CD4-positive, alpha-beta T cell treated with Interferon gamma for 1 hour (primary cell): ENCODE data around the gene CFAP54.

Experiments used
- DNase-seq: peaks from one replicate; pipeline ENCODE4 v3.0.0-alpha.2; 2020

Gene CFAP54

GRCh38 chr12:96769400-96769799 lies 280.0 kb downstream of the CFAP54 start:
- DNase-seq, result no peak

DNA sequence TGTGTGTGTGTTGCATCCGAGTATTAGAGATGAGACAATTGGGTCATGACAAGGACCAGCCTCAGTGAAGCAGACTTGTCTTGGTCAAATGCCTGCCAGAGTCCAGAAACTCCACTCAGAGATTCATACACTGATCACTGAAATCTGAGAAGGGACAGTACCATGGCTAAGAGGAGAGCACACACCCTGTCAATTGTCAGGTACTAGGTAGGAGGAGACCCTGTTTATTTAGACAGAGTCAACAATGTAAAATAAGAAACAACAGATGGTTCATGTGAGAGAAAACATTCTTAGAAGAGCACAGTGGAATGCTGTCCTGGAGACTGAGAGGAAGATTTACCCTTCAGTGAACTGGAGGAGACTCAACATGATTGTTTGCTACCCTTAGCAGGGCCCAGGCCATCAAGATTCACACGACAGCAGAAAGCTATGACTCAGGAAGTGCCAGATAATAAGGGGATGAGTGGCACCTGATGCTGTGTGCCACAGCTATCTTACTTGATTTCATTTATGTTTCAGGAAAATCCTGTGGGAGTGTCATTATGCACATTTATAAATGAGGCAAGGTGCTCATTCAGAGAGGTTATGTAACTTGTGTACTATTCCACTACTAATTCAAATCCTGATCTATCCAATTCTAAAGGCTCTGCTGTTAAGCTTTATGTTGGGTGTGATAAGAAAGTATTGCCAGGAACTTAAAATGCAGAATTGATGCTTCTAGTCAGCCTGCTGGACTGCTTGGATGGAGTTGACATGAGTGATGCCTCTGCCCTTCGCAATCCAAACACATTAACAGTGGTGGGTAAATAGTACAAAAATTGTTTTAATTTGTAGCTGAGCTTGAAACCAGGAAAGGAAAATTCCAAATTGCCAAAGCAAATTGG lies 281.1 kb downstream of the CFAP54 start:
- DNase-seq, result no peak

- no peak for DNase-seq
Observed at GRCh38 chr12:96773031-96773430, 283.7 kb downstream of the CFAP54 start.

DNA sequence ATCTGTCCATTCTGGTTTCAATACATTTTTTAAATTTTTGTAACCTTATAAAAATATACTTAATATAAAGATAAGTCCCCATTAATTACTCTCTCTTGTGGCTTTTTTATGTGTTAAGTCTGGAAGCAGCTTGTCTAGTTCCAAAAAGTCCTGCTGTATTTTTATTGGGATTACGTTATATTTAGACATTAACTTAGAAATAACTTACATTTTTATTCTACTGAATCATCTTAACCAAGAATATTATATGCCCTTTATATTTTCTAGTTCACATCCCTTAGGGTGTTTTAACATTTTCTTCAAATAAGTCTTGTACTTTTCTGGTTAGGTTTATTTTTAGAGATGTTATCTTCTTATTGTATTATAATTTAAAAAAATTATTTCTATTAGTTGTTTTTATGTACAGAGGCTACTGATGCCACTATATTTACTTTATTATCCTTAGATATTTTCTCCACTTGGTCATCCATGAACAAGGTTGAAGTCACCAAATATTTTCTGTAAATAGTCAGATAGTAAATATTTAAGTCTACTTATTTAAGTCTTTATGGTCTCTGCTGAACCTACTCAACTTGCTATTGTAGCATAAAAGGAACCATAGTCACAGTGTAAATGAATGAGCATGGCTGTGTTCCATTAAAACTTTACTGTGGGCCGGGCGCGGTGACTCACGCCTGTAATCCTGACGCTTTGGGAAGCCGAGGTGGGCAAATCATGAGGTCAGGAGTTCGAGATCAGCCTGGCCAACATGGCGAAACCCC lies 285.3 kb downstream of the CFAP54 start:
- DNase-seq, result no peak

DNA sequence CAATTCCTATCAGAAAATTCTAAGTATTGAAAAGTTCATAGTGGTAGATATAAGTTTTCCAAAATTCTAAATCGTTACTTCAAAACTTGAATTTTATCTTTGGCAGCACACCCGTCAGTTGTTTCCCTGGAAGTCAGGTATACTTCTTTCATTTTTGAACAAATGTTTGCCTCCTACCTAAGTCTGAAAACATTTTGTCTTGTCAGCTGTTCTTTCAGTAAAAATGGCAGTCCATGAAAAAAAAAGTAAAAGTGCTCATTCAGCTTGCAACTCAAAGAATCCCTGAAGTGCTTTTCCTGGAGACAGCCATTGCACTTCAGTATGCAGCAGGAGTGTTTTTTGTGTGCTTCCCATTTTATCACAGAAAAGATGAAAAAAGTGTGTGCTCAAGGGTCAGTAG lies 287.5 kb downstream of the CFAP54 start:
- DNase-seq, result no peak

GRCh38 chr12:96780330-96780729 lies 291.0 kb downstream of the CFAP54 start:
- no peak for DNase-seq

DNA sequence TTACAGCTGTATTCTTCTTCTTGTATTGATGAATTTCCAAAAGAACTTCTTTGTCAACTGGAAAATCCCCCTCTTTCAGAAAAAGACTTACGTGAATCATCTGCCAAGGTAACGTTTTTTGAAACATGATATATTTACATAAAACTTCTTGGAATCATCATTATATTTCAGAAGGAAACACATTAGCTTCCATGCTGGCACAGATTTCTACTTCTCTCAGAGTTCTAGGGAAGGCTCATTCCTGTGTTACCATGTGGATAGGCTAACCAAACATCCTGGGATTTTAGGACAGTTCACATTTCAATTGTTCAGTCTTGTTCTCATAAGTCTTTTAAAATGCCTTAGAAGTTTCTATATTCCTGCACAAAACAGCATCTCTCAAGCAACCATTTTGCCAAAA lies 297.4 kb downstream of the CFAP54 start:
- DNase-seq, result no peak

DNA sequence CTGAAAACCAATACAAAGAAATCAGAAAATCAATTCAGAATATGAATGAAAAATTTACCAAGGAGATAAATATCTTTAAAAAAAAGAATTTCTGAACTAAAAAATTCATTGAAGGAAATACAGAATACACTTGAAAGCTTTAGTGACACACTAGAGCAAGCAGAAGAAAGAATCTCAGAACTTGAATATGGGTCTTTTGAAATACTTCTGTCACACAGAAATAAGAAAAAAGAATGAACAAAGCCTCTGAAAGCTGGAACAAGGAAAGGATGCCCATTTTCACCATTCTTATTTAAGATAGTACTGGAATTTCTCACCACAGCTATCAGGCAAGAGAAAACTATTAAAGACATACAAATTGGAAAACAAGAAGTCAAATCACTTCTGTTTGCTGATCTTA lies 314.6 kb downstream of the CFAP54 start:
- DNase-seq, result no peak

DNA sequence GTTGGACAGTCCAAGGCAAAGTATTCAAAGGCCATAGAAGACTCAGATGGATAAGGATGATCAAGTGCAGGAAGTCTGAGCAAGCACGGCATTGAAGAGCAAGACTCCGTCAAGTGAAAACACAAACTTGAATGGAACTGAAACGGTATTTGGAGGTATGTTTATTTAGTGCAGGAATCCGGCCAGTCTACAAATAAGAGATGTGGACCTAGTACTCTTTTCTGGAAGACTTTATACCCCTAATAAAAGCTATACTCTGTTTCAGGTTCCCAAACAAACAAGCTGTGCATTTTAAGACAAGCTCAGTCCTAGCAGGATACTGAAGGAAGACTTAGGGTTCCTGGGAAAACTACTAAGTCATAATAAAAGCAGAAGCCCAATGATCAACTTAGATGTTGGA lies 316.9 kb downstream of the CFAP54 start:
- no peak for DNase-seq

DNA sequence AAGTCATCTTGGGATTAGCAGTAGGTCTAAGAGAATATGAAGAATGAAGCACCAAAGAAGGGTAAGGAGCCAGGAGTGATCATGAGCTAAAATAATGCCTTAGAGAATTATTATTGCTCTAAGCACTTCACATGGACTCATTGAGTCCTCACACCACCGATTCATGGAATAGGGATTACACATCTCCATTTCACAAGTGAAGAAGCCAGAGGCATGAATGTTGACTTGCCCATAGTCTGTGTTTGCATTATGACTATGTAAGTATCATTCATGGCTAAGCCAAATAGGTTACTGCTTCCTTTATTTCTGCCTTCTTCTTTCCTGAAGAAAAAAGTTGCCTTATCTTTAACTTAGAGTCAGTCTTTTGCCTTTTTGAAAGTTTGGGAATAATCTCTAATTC lies 318.4 kb downstream of the CFAP54 start:
- DNase-seq, result no peak

DNA sequence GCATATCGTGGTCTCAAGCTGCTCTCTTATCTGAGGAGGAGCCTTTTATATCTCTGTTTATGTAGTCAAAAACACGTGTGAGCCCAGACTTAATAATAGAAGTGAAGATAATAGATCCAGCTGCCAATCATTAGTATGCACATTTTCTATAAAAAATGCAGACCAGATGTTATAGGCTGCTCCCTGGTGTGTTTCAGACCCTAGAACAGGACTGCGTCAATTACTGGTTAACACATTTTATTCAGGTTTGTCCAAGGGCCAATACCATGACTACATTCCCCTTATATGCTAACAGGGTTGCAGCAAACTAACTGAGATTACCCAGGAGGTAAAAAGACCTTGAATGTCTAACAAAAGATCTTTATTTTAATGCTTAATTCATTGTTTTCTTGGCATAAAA lies 319.2 kb downstream of the CFAP54 start:
- no peak for DNase-seq

DNA sequence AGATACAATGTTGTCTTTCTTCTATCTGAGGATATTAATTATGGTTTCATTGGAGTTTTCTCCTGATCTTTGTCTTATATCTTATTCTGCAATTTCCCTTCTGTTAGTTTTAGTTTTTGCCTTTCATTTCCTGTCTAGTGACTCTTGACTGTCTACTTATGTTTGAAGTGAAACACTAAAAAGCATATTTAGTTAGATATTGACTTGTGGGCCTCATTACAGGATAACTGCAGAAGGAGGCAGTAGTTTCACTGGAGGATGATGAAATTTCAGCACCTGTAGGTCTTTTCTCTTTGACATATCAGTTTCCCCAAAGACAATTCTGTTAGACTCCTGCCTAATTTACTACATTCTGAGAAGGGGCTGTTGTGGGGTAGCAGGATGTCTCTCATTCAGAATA lies 320.1 kb downstream of the CFAP54 start:
- DNase-seq, result no peak

- no peak for DNase-seq
Observed at GRCh38 chr12:96810057-96810456, 320.7 kb downstream of the CFAP54 start.

DNA sequence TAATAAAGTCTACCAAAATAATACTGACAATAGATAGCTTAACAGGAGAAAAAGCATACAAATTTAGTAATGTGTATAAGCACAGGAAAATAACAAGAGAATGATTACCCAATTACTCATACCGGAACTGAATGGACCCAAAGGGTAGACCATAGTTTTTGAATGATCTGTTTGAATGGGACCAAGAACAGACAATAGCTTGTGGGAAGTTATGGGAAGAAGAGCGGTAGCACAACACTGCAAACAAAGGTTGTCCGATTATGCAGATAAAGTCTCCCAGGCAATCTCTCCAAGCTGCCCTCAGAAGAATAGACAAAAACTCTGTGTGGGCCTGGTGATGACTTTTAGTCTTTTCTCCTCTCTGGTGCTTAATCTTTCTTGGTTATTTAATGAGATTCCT lies 321.1 kb downstream of the CFAP54 start:
- DNase-seq, result no peak

- DNase-seq, result no peak
Observed at GRCh38 chr12:96811083-96811482, 321.7 kb downstream of the CFAP54 start.

DNA sequence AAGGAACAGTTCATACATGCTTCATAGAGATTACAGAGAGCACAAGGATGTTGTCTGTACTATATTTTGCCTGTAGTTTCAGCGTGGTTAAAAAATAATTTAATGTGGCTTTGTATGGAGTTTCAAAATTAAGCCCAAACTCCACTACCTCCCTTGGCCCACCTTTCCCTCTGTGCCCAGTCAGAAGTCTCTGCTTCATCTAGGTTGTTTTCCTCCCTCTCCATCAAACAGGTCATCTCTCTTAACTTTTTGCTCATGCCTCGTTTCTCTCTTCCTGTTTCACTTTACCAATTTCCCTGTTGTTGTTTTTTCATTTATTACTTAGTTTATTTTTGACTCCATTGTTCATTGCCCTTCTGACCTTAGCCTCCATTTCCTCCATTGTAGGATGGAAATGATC lies 322.8 kb downstream of the CFAP54 start:
- no peak for DNase-seq

- DNase-seq, result no peak
Observed at GRCh38 chr12:96814200-96814599, 324.8 kb downstream of the CFAP54 start.

GRCh38 chr12:96821592-96821991 lies 332.2 kb downstream of the CFAP54 start:
- DNase-seq, result no peak

- DNase-seq, result no peak
Observed at GRCh38 chr12:96822641-96823040, 333.3 kb downstream of the CFAP54 start.

- DNase-seq, result no peak
Observed at GRCh38 chr12:96824074-96824837, 334.9 kb downstream of the CFAP54 start.

DNA sequence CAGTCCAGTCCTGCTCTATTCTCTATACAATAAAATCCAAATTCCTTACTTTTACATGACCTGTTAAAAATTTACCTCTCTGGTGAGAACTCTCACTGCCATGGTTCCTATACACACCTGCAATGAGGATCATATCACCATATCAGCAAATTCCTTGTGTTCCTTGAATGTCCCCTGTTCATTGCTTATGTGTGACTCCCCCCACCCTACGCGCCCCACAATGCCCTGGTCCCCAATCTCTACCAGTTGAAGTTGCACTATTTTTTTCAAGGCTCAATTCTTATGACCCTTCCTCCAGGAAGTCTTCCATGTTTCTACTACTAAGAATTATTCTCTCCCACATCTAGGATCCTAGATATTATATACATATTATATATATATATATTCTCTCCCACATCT lies 335.5 kb downstream of the CFAP54 start:
- no peak for DNase-seq

DNA sequence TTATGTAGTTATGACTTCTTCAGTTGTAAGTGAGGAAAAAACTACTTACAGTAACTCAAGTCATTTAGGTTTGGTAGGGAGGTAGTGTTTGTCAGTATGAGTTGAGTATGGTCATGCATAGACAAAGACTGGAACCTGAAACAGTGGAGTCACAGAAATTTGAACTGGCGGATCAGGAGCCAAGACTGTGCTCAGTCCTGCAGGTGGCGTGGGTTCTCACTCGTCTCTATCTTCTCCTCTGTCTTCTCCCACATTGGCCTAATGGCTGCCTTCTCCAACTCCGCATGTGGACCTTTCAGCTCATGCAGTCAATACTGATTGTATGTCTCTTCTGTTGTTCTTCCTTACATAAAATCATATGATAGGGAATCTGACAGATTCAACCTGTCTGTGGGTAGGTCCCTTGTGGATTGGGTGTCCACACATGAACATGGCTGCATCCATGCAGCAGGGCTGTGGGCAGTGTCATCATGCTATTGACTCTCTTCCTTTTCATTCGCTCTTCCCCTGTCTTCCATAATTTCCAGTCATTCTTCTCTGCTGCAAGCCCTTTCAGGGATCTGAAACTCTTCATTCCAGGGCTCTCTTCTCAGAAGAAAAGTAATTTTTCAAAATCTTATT lies 338.9 kb downstream of the CFAP54 start:
- DNase-seq, result no peak

DNA sequence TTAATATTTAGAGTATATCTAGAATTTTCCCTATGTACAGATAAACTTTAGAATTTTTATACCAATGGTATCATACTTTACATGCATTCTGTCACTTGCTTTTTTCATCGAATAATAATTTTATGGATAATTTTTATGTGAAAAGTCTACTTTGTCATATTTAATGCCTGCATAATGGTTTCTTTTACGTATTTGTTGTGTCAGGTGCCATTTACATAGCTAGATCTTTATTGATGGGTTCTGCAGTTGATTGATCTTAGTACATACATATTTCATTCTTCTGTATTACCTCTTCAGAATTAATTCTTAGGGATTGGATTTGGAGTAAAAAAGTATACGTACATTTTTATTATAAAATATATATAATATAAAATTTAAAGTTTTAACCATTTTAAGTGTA lies 340.0 kb downstream of the CFAP54 start:
- DNase-seq, result no peak
